HCT116 (cell line): ENCODE data around the gene SLC25A21. TPM values are rescaled to one million over a fixed set of nuclear protein-coding genes. Genes with fewer than 3 reads are reported as not detected.
"Not testable (repeated sequence)": the region's sequence is repeated elsewhere in the genome, so short reads cannot be mapped to it uniquely, and the experiment has no call there.

ENCODE experiments used
- ATAC-seq: fragments of 200-7000 bp; cut with Tn5 transposase; 2 replicates; pipeline ENCODE4 v1.9.1; 2020; ENCODE audit warnings: mild to moderate bottlenecking, moderate library complexity
- BruUV-seq: library from RNA; stranded (reverse); fragments of 400-500 nt; replicated peaks from 2 replicates; lab custom pipeline; 2021; lab: Mats Ljungman, UMichigan
- CTCF ChIA-PET: fragments of 300-600 bp; sonication (Branson Sonifier 250); formaldehyde crosslinking; loops from one replicate; lab custom pipeline; 2021; ENCODE audit warnings: antibody characterized with exemption; lab: Charles Lee
- POLR2A ChIA-PET: fragments of 300-600, 350-600 bp; sonication (Branson Sonifier 250); formaldehyde crosslinking; loops from one replicate; lab custom pipeline; 2021; ENCODE audit warnings: antibody characterized with exemption; lab: Charles Lee
- RAD21 ChIA-PET, 2 experiments: fragments of 300-600 bp; sonication (Branson Sonifier 250); formaldehyde crosslinking; loops; one replicate each; lab custom pipeline; 2023; ENCODE audit warnings: low total read pairs in 2 of 2; ENCODE audit not compliant: uncharacterized antibody in 2 of 2, unreplicated experiment in 2 of 2, low non-redundant PET in 1 of 2; lab: Charles Lee
- DNase-seq: peaks from one replicate; pipeline ENCODE4 v3.0.0-alpha.2; 2010; ENCODE audit warnings: low read depth, low spot score
- H2AFZ ChIP-seq: fragments of 200-600 bp; shearing (Covaris generic), sonication (generic); 2 replicates; pipeline ENCODE4 v1.6.1; 2017; ENCODE audit warnings: low read depth, mixed run types, mixed read lengths, antibody characterized with exemption, low read length; ENCODE audit not compliant: poor library complexity, severe bottlenecking
- H3K27ac ChIP-seq: 2 replicates; pipeline ENCODE4 v1.5.1; 2012; ENCODE audit warnings: low read depth, low read length
- H3K27me3 ChIP-seq: fragments of 200-600 bp; sonication (generic); 2 replicates; pipeline ENCODE4 v1.6.1; 2016; ENCODE audit warnings: mixed run types, low read length, mixed read lengths; ENCODE audit not compliant: insufficient read depth
- H3K36me3 ChIP-seq, 2 experiments: fragments of 200-500 bp in 1 of 2; fragments of 200-600 bp in 1 of 2; sonication (Bioruptor generic) in 1 of 2; sonication (generic) in 1 of 2; 2 replicates each; pipeline versions ENCODE4 v1.5.1 to v1.6.1; 2014 to 2016; ENCODE audit warnings: low read length in 2 of 2, inconsistent platforms in 1 of 2, mixed read lengths in 1 of 2, mixed run types in 1 of 2; ENCODE audit not compliant: insufficient read depth in 2 of 2, control insufficient read depth in 1 of 2
- H3K4me1 ChIP-seq, 2 experiments: fragments of 200-600 bp in 1 of 2; sonication (generic) in 1 of 2; 2 replicates each; pipeline versions ENCODE4 v1.5.1 to v1.6.1; 2012 to 2017; ENCODE audit warnings: low read length in 2 of 2, inconsistent platforms in 1 of 2, mild to moderate bottlenecking in 1 of 2, mixed read lengths in 1 of 2, mixed run types in 1 of 2, moderate library complexity in 1 of 2; ENCODE audit not compliant: insufficient read depth in 2 of 2, control insufficient read depth in 1 of 2
- H3K4me2 ChIP-seq: fragments of 200-600 bp; sonication (generic); 2 replicates; pipeline ENCODE4 v1.6.1; 2017; ENCODE audit warnings: mixed run types, low read length, mixed read lengths
- H3K4me3 ChIP-seq, 2 experiments: fragments of 200-600 bp in 1 of 2; sonication (generic) in 1 of 2; replicated peaks in 1 of 2; 2 replicates each; pipeline ENCODE4 v1.5.1; 2011 to 2016; ENCODE audit warnings: low read length in 2 of 2, control low read depth in 1 of 2, low read depth in 1 of 2, mild to moderate bottlenecking in 1 of 2, mixed read lengths in 1 of 2, mixed run types in 1 of 2
- H3K79me2 ChIP-seq: fragments of 200-600 bp; sonication (generic); 2 replicates; pipeline ENCODE4 v1.6.1; 2017; ENCODE audit warnings: mild to moderate bottlenecking, mixed run types, low read length, moderate library complexity, mixed read lengths; ENCODE audit not compliant: insufficient read depth
- H3K9ac ChIP-seq: fragments of 200-600 bp; sonication (generic); 2 replicates; pipeline ENCODE4 v1.6.1; 2016; ENCODE audit warnings: low read length, mixed read lengths
- H3K9me2 ChIP-seq: fragments of 200-600 bp; sonication (generic), shearing (Covaris generic); 2 replicates; pipeline ENCODE4 v1.6.1; 2017; ENCODE audit warnings: mixed run types, mild to moderate bottlenecking, moderate library complexity; ENCODE audit not compliant: insufficient read depth
- H3K9me3 ChIP-seq, 2 experiments: fragments of 200-500 bp in 1 of 2; fragments of 200-600 bp in 1 of 2; sonication (Bioruptor generic) in 1 of 2; sonication (generic) in 1 of 2; 2 replicates each; pipeline ENCODE4 v1.6.1; 2014 to 2017; ENCODE audit warnings: low read length in 2 of 2, mixed read lengths in 2 of 2, inconsistent platforms in 1 of 2, low read depth in 1 of 2, mild to moderate bottlenecking in 1 of 2, mixed run types in 1 of 2, moderate library complexity in 1 of 2; ENCODE audit not compliant: control insufficient read depth in 1 of 2, insufficient read depth in 1 of 2
- H4K20me1 ChIP-seq: fragments of 200-600 bp; sonication (generic), shearing (Covaris generic); 2 replicates; pipeline ENCODE4 v1.6.1; 2017; ENCODE audit warnings: mixed run types, mild to moderate bottlenecking, moderate library complexity; ENCODE audit not compliant: insufficient read depth
- EGR1 ChIP-seq: IDR thresholded peaks from 2 replicates; pipeline ENCODE4 v1.6.1; 2012; ENCODE audit warnings: low read depth
- ELF1 ChIP-seq: IDR thresholded peaks from 2 replicates; pipeline ENCODE4 v1.6.1; 2012; ENCODE audit warnings: low read depth, borderline replicate concordance
- EZH2 ChIP-seq: fragments of 200-600 bp; sonication (generic); IDR thresholded peaks from 2 replicates; pipeline ENCODE4 v1.6.1; 2017; ENCODE audit warnings: antibody characterized with exemption, mixed run types
- FOSL1 ChIP-seq: IDR thresholded peaks from 2 replicates; pipeline ENCODE4 v1.6.1; 2012; ENCODE audit warnings: low read depth
- REST ChIP-seq: IDR thresholded peaks from 2 replicates; pipeline ENCODE4 v1.6.1; 2012; ENCODE audit warnings: low read depth
- SIN3A ChIP-seq: IDR thresholded peaks from 2 replicates; pipeline ENCODE4 v1.6.1; 2012; ENCODE audit warnings: low read depth
- SRF ChIP-seq: IDR thresholded peaks from 2 replicates; pipeline ENCODE4 v1.6.1; 2012; ENCODE audit warnings: low read depth
- ZNF274 ChIP-seq: fragments of 200-500 bp; sonication (Bioruptor generic); IDR thresholded peaks from 2 replicates; pipeline ENCODE4 v1.6.1; 2014; ENCODE audit warnings: mild to moderate bottlenecking, low read depth, low read length, inconsistent platforms
- intact Hi-C: fragments of 100-400 bp; cut with micrococcal nuclease; formaldehyde crosslinking; loops from 2 replicates; pipeline ENCODE4 v1.10.0; 2022
- total RNA-seq: library from RNA; stranded (reverse); gene quantifications from one replicate; pipeline ENCODE4 v1.2.1, GENCODE V29; 2021; ENCODE audit not compliant: unreplicated experiment
- TF ChIP-seq, protein P1 (sequence below): IDR thresholded peaks from 2 replicates; pipeline ENCODE4 v1.6.1; 2012

Gene SLC25A21
- total RNA-seq, 1 experiment from 2014 or later = 3.5 TPM

- no peak for TF ChIP-seq SIN3A
- TF ChIP-seq EZH2 = no peak
- TF ChIP-seq REST = no peak
- no peak for TF ChIP-seq FOSL1
- TF ChIP-seq SRF = no peak
- no peak for TF ChIP-seq ELF1
- TF ChIP-seq, protein P1, sequence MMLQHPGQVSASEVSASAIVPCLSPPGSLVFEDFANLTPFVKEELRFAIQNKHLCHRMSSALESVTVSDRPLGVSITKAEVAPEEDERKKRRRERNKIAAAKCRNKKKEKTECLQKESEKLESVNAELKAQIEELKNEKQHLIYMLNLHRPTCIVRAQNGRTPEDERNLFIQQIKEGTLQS = no peak
- no peak for TF ChIP-seq ZNF274
- TF ChIP-seq EGR1 = no peak
- no TSS peak for BruUV-seq
- ChIA-PET RAD21 (no interaction called here), POLR2A (no interaction called here), CTCF (interaction anchor here (1.2 kb wide), 1 partner anchor 65 kb away, joined by 3 read pairs; no protein-coding TSS in a partner anchor)
- H3K9me3 ChIP-seq = no peaks in the 10 kb centered on the region
- H3K9me2 ChIP-seq = no peaks in the 10 kb centered on the region
- no peaks in the 10 kb centered on the region for H3K36me3 ChIP-seq
- intact Hi-C loops = no loop called here
- no peak overlapping the region for H3K4me2 ChIP-seq
- no peak for ATAC-seq
- H3K27me3 ChIP-seq = no peaks in the 10 kb centered on the region
- no peak overlapping the region for H3K9ac ChIP-seq
- no peak overlapping the region for H2AFZ ChIP-seq
- DNase-seq = no peak
- no peak overlapping the region for H3K4me3 ChIP-seq
- no peak overlapping the region for H3K27ac ChIP-seq
- H3K79me2 ChIP-seq = no peaks in the 10 kb centered on the region
- H4K20me1 ChIP-seq = no peaks in the 10 kb centered on the region
- no peaks in the 10 kb centered on the region for H3K4me1 ChIP-seq
These were observed 6.6 kb downstream of the SLC25A21 start for GRCh38 chr14:37165794-37166193.

DNA sequence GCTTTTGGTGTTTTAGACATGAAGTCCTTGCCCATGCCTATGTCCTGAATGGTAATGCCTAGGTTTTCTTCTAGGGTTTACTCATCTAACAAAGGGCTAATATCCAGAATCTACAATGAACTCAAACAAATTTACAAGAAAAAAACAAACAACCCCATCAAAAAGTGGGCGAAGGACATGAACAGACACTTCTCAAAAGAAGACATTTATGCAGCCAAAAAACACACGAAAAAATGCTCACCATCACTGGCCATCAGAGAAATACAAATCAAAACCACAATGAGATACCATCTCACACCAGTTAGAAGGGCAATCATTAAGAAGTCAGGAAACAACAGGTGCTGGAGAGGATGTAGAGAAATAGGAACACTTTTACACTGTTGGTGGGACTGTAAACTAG, 10.1 kb downstream of the SLC25A21 start:
- H4K20me1 ChIP-seq, POLR2A ChIA-PET, H3K9me3 ChIP-seq, ATAC-seq, CTCF ChIA-PET, BruUV-seq, H2AFZ ChIP-seq, H3K4me2 ChIP-seq, H3K27ac ChIP-seq, DNase-seq, H3K9me2 ChIP-seq, H3K4me1 ChIP-seq, H3K27me3 ChIP-seq, RAD21 ChIA-PET, intact Hi-C loops, H3K9ac ChIP-seq, H3K36me3 ChIP-seq, H3K79me2 ChIP-seq, H3K4me3 ChIP-seq: not testable (repeated sequence)
